ENCODE measurements around the gene FAM171A1.
"Not testable (repeated sequence)": the region's sequence is repeated elsewhere in the genome, so short reads cannot be mapped to it uniquely, and the experiment has no call there.

FAM171A1 gene

DNA sequence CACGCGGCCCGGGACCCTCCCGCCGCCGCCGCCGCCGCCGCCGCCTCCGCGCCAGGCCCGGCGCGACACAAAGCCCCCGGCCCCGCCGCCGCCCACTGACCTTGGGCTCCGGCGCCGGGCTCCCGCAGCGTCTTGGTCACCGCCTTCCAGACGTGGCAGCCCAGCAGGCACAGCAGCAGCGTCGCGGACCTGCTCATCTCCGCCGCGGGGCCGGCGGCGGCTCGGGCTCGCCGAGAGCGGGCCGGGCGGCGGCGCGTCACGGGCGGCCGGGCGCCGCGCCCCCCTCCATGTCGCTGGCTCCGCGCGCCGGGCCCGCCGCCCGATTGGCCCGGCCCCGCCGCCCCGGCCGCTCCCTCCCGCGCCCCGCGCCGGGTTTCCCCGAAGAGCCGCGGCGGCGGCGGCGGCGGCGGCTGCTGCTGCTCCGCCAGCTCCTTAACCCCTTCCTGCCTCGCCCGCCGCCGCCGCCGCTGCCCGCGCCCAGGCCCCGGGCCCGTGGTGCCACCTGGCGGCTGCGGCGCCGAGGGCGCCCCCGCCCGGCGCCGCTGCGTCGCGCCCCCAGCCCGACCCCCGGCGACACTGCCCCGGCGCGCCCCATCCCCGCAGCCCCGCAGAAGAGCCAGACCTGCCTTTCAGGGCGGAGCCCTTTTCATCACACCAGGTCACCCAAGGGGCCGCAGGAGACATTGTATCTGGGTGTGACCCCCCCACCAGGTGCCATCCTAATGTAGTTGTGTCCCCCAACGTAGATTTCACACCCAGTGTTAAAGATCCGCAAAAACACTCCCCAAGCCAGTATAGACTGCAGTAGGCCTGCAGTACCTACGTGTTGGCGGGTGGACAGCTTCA is at the start of gene FAM171A1:
FAM171A1 (minus strand) TSS at position 434 of the 846 bp plus-strand sequence; CDS start at position 197, 237 bp downstream.
- no peak for DNase-seq

DNA sequence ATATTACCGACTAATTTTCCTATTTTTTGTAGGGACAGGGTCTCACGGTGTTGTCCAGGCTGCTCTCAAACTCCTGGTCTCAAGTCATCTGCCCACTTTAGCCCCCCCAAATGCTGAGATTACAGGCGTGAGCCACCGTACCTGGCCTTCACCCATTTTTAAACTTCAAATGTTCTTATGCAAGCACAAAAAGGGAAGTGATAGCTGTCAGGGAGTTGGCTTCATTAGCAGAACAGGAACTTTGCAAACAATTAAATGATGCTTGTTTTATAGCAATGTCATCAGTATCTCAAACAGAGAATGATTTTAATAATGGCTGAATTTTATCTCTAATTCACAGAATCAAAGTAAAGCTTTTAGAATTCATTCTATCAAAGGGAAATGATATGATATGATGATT is 49.8 kb upstream of the FAM171A1 start:
- DNase-seq, result no peak

DNA sequence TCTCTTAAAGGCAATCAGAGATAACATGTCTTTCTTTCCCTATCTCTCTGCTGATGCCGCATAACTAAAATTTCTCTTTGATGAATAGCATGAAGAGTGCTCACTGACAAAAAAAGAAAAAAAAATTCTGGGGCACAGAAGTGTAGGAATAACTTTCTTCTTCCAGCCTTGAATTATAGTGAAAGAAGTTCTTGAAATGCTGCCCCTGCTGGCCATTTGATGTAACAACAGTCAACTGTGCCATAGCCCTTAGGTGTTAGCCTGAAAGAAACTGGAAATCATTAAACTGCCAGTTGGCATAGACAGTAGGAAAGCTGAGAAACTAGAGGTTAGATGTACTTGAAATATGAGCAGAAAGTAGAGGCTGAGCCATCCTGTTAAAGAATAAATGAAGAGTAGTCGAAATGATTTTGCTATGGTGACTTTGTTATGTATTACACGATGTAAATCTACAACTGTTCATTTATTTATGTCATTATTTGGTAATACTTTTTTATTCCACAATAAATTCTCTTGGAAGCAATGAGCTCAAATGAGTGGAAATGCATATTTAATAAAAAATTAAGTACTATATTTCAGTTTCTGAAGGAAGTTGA is 48.3 kb upstream of the FAM171A1 start:
- peak; percentile 5 for DNase-seq

DNA sequence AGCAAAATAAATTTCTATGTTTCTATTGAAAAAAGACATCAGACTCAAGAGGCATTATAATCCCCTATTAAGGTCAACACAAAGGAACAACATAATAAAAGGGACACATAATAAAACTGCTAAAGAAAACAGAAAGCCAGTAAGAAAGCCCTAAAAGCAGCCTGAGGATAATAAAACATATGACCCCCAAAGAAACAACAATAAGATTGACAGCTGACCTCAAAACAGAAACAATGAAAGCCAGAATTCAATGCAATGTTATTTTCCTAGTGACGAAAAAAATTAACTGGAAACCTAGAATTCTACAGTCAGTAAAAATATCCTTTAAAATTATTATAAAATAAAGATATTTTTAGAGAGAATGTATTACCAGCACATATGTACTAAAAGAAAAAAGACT is 44.9 kb upstream of the FAM171A1 start:
- DNase-seq, result no peak

DNA sequence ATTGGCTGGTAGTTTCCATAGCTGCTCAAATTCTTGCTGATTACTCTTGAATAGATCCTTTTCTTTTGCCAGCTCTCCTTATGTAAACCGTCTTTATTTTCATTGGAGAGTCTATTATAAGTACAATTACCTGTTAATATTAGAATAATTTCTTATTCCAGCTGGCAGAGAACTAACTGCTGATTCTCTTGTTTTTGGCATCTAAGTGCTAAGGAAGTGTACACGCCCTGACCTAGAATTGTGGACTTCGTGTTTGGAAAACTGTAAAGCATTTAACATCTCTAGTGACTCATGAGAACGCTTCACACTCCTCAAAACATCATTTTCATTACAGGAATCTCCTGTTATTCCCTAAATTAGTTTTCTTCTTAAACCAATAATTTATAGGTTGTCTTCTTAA is 39.9 kb upstream of the FAM171A1 start:
- no peak for DNase-seq

DNA sequence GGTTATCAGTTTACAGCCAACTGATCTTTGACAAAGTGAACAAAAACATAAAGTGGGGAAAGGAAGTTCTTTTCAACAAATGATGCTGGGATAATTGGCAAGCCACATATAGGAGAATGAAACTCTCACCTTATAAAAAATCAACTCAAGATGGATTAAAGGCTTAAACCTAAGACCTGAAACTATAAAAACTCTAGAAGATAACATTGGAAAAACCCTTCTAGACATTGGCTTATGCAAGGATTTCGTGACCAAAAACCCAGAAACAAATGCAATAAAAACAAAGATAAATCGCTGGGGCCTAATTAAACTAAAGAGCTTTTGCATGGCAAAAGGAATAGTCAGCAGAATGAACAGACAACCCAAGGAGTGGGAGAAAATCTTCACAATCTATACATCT is 38.3 kb upstream of the FAM171A1 start:
- not testable (repeated sequence) for DNase-seq

DNA sequence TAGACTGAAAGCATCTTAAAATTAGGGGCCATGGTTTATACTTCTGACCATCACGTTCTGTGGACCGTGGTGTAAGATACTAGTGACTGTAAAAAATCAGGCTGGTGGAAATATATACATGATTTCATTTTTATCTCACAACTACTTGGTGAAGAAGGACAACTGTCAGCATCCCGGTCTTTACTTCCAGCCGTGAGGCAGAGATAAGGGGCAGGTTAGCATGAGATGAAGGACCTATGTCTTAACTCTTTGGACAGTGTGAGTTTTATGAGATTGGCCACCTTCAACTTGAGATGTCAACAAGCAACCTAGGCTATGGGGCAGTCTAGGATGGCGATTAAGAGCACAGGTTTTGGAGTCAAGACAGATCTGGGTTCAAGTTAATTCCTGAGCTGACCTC is 37.5 kb upstream of the FAM171A1 start:
- no peak for DNase-seq

DNA sequence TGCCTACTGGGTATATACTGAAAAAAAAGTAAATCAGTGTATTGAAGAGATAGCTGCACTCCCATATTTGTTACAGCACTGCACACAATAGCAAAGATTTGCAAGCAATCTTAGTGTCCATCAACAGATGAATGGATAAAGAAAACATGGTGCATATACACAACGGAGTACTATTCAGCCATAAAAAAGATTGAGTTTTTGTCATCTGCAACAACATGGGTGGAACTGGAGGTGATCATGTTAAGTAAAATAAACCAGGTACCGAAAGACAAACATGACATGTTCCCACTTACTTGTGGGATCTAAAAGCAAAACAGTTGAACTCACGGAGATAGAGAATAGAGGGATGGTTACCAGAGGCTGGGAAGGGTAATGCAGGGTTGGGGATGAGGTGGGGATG is 34.2 kb upstream of the FAM171A1 start:
- no peak for DNase-seq

DNA sequence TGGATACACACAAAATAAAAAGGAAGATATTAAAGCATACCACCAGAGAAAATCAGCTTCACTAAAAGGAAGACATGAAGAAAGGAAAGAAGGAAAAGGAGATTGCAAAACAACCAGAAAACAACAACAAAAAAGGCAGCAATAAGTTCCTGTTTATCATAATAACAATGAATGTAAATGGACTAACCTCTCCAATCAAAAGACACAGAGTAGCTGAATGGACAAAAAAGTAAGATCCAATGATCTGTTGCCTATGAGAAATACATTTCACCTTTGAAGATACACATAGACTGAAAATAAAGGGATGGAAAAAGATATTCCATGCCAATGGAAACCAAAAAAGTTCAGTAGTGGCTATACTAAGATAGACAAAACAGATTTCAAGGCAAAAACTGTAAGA is 30.3 kb upstream of the FAM171A1 start:
- no peak for DNase-seq

DNA sequence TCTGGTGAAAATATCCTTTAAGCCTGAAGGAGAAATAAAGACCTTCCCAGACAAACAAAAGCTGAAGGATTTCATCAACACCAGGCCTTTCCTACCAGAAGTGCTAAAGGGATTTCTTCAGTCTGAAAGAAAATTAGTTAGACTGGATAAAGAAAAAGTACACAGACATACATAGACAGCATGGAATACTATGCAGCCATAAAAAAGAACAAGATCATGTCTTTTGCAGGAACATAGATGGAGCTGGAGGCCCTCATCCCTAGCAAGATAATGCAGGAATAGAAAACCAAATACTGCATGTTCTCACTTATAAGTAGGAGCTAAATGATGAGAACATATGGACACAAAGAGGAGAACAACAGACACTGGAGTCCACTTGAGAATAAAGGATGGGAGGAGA is 29.4 kb upstream of the FAM171A1 start:
- not testable (repeated sequence) for DNase-seq

DNA sequence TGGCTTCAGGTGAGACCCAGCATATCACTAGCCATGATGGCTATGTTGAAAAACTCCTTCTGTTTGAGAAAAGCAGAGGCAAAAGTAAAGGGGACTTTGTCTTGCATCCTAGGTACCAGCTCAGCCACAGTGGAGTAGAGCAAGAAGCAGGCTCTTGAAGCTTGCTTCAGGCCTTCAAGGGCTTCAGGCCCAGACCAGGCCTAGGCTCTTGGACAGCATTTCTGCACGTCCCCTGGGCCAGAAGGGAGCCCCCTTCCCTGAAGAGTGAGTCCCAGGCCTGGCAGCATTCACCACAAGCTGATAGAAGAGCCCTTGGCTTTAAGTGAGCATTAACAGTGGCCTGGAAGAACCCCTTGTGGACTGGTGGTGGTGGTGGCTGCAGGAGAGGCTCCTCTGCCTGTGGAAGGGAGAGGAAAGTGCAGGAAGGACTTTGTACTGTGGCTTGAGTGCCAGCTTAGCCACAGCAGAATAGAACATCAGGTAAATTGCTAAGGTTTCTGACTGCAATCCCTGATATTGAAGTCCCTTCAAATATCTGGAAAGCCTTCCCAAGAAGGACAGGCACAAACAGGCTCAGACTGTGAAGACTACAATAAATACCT is 28.1 kb upstream of the FAM171A1 start:
- no peak for DNase-seq

DNA sequence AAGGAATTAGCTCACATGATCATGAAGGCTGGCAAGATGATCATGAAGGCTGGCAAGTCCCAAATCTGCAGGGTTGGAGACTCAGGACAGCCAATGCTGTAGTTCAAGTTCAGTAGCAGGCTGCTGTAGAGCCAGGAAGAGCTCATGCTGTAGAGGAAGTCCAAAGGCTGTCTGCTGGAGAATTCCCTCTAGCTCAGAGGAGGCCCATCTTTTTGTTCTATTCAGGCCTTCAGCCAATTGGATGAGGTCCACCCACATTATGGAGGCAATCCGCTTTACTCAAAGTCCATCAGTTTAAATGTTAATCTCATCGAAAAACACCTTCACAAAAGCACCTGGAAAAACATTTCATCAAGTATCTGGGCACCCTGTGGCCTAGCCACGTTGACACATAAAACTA is 24.8 kb upstream of the FAM171A1 start:
- DNase-seq, result no peak

DNA sequence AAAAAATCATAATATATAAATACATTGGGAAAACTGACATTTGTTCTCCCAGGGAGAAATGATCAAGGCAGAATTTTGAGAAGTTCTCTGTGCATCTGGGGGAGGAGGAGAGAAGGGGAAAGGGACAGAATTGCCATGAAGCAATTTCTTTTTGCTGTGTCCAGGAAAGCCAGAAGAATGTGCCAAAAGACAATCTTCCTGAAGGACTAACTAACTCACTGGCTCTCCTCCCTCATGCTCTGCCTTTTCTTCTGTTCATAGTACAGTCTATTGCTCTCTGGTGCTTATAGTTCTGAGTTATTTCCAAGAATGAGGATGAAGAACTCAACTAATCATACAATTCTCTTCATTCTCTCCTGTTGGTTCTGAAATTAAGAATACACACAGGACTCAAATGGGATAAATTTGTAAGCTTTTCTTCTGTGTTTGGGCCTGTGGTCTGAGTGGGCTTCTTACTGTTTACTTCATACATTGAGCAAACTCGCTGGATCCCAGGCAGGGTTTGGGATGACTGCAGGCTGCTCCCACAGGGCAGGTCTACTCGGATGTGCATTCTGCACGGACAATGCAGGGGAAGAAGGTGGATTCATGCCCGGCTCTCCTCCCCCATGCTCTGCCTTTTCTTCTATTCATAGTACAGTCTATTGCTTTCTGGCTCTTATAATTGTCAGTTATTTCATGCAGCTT is 22.2 kb upstream of the FAM171A1 start:
- DNase-seq, result no peak

DNA sequence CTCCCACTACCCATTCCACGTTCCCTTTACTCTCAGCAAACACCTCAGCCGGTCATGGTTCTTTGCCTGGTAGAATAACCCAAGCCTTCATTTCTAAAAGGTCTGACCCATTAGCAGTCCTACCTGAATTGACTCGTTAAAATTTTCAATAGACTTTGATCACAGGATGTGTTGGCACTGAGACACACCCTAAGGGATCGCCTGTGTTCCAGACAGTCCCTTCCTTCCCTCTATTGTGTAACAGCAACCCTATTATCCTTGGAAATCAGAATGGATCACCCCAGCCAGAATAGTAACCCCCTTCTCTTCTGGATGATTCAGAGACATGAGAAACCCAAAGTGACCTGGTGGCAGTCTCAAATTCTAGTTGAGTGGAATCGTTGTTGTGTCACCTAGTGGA is 20.4 kb upstream of the FAM171A1 start:
- DNase-seq, result no peak

DNA sequence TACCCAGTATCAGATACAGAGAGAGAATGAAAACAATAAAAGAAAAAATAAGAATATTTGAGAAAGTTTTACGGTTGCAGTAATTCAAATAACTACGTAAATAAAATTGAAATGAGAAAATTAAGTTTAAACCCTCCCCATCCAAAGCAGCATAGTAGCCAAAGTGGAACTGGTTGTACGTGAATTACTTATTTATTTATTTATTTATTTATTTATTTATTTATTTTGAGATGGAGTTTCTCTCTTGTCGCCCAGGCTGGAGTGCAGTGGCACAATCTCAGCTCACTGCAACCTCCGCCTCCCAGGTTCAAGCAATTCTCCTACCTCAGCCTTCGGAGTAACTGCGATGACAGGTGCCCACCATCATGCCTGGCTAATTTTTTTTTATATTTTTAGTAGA is 17.1 kb upstream of the FAM171A1 start:
- not testable (repeated sequence) for DNase-seq

DNA sequence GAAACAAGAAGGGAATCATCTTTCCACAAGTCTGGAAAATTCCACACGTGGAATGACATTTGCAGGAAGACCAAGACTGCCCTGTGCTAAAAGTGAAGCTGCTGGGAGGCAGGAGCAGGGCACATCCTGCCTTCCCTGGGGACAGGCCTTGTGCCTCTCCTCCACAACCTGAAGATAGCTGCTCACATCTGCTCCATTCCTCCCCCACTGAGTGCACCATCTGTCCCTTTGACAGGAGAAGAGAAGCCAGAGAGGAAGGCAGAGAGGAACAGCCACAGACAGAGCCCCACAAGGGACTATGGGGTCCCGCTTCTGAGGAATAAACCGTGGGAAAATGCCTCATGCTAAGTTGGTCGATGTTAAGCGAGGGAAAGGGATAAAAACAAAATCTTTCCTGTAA is 15.9 kb upstream of the FAM171A1 start:
- no peak for DNase-seq

DNA sequence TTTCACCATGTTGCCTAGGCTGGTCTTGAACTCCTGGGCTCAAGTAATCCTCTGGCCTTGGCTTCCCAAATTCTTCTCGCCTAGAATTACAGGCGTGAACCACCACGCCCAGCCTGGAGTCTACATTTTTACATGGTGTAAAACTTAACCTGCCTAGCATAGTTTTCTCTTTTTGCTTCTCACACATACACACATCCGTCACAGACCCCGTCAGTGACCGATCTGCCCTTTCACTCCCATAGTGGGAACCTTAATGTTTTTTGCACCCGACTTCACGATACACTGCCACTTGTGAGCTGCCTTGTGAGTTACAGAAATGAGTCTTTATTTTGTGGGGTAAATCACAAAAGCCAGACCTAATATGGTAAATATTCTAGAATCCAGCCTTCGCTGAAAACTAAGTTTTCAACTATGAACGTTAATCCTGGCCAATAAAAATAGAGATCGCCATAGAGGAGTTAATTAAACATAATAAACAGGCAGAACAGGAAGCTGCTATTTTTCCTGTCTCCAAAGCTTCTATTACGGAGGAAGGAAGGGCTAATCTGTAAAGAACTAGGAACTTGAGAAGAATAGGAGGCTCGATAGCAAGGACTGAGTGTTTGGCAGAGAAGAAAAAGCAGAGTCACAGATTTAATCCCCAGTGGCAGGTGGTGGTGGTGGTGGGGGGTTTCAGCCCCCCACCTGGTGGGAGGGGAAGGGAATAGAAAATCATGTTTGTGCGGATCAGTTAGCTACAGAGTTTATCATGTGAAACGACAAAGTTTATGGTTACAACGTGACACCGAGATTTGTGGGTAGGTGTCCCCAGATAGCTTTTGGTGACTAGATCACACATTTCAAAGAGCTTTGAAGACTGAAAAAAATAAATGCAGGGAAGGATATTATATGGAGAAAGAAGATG is 14.7 kb upstream of the FAM171A1 start:
- no peak for DNase-seq

DNA sequence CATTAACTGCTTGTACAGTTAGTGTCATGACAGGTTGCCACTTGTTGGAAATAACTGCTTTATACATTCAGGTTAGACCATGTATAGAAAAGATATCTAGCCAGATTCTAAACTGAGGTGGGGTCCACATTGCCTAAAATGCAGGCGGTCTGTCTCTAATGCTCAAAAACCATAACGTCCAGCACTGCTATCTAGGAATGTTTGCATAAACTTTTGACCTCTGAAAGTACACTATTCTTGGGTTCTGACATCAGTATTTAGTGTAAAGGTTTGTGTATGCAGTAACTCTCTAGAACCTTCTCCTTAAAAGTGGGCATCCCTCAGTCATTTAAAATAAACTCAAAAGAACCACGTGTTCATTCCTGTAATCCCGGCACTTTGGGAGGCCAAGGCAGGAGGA is 10.3 kb upstream of the FAM171A1 start:
- no peak for DNase-seq

DNA sequence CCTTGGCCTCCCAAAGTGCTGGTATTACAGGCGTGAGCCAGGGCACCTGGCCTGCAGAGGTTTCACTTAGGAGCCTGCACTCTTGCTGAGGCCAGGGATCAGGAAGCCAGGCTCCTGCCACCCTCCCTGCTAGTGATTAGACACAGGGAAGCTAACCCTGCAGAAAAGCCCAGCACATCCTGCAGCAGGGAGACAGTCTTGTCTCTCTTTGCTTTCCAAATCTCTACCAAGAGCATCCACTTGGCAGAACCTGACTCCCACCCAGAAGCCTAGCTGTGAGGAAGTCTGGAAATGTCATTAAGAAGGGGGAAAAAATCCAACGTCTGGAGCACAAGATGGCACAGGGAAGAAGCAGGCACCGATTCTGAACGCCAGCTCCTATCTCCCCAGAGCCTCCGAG is 8.0 kb upstream of the FAM171A1 start:
- no peak for DNase-seq

DNA sequence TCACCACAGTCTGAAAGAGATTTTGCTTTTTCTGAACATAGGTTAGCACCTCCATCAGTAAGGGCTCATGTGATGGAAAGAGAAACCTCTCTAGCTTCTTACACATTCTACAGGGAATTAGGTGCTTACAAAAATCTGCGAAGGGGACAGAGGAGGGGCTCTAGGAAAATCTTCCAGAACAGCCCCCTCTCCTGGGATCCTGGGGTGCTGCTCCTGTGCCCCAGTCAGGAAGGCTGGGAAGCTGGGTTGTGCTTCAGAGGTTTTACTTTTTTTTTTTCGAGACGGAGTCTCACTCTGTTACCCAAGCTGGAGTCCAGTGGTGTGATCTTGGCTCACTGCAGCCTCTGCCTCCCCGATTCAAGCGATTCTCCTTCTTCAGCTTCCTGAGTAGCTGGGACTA is 7.5 kb upstream of the FAM171A1 start:
- DNase-seq, result no peak

DNA sequence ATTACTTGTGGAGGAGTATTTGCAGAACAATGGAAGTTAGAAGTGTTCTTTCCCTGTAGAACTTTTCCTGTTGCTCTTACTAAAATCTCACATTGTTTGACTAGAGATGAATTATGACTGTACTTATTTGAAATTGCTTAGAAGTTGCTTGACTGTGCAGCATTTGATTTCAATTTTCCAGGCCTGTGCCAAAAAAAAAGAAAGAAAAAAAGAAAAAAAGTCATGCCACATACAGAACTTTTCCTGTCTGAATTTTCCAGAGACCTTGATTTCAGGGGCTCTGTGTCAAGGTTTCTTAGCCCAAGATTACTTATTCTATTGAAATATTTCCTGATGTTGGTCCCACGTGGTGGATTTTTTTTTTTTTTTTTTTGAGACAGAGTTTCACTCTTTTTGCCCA is 3.5 kb upstream of the FAM171A1 start:
- no peak for DNase-seq

DNA sequence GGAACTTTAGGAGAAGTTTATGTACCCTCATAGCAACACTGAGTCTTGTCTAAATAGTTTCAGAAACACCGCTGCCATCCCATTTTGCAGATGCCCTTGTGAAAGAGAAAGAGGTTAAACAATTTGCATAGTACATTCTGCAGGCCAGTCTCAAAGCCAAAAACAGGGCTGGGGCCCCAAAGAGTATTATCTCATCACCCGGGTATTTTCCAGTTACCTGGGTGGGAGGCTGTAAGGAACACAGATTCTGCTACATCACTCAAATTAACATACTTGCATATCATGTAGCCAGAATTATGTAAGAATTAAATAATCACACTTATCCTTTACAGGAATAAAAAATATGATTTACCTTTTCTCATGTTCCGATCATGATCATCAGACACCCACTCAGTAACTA is 3.1 kb upstream of the FAM171A1 start:
- DNase-seq, result no peak

DNA sequence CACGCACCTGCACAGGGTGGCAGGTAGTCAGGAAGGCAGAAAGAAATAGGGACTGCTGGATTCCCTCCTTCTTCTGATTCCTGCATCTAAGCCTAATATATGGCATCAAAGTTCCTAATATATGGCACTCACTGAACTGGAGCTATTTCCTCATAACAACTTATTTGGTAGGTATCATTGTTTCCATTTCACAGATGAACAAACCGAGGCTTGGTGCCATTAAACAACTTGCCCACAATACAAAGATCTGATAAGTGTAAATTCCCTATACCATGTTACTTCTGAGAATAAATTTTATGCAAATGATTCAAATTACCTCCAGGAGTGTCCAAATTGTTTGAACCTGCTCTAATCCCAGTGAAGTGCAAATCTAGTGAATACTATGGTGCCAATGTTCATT is 2.1 kb upstream of the FAM171A1 start:
- DNase-seq, result no peak

Data from KG1 (cell line).